Ovary (tissue), 10 donors: Measurements from ENCODE around the gene AADACL2. TPM values are rescaled to one million over a fixed set of nuclear protein-coding genes. Genes with fewer than 3 reads are reported as not detected.

Experiments
- DNase-seq, 5 donors: peaks; one replicate each; pipeline ENCODE4 v3.0.0-alpha.2; 2019 to 2020
- H3K27ac ChIP-seq, 2 donors: fragments of 200-600 bp; one replicate each; pipeline versions ENCODE4 v1.5.1 to v1.8.0; 2019 to 2022
- H3K27me3 ChIP-seq: fragments of 200-600 bp; one replicate; pipeline ENCODE4 v1.8.0; 2022
- H3K36me3 ChIP-seq: fragments of 200-600 bp; sonication (generic); one replicate; pipeline ENCODE4 v1.5.1; 2019
- H3K4me1 ChIP-seq: one replicate; pipeline ENCODE4 v1.8.1; 2013; ENCODE audit warnings: mild to moderate bottlenecking, moderate library complexity; ENCODE audit not compliant: insufficient read depth
- H3K4me3 ChIP-seq: fragments of 200-600 bp; sonication (generic); one replicate; pipeline ENCODE4 v1.5.1; 2017
- H3K9me3 ChIP-seq, 2 donors: fragments of 200-600 bp in 1 of 2; sonication (generic) in 1 of 2; one replicate each; pipeline versions ENCODE4 v1.5.1 to v1.8.1; 2013 to 2019; ENCODE audit warnings: mild to moderate bottlenecking in 1 of 2, moderate library complexity in 1 of 2
- CTCF ChIP-seq, 3 donors: fragments of 450-650 bp in 2 of 3; fragments of 200-600 bp in 1 of 3; IDR thresholded peaks; one replicate each; pipeline versions ENCODE4 v1.5.1 to v1.8.0; 2016 to 2022; ENCODE audit warnings: antibody characterized with exemption in 3 of 3, mild to moderate bottlenecking in 1 of 3
- EP300 ChIP-seq: sonication (generic); formaldehyde crosslinking; IDR thresholded peaks from one replicate; pipeline ENCODE4 v1.6.1; 2017; ENCODE audit warnings: antibody characterized with exemption
- POLR2A ChIP-seq: fragments of 450-650 bp; IDR thresholded peaks from one replicate; pipeline ENCODE4 v1.6.1; 2017; ENCODE audit warnings: antibody characterized with exemption, mild to moderate bottlenecking, moderate library complexity
- WGBS, 3 donors: extraction: QIAGEN DNeasy Blood & Tissue Kit in 1 of 3; methylation state at CpG; one replicate each; pipeline versions ENCODE4 v1.1.5 to v1.1.7; 2013 to 2017; 5-methylcytosine and 5-hydroxymethylcytosine counted together
- intact Hi-C, 4 donors: fragments of 100-400 bp; cut with DNase I; formaldehyde crosslinking; loops; one replicate each; pipeline versions ENCODE4 v1.11.0 to v1.15.1; 2022 to 2023
- long read RNA-seq, 3 donors: library from polyadenylated mRNA in 2 of 3; unstranded in 2 of 3; transcript quantifications; one replicate each; pipeline ENCODE4 v2.0.0 and lab custom pipeline, GENCODE V29; 2021 to 2026
- polyA plus RNA-seq, 2 donors: library from polyadenylated mRNA; stranded (reverse); fragments of 200-250 nt in 1 of 2; fragments of 350-450 nt in 1 of 2; fragmentation: Illumina TruSeq in 1 of 2; extraction: RNeasy Lipid Tissue Mini Kit (QIAGEN cat#74804) in 1 of 2; gene quantifications; one replicate each; pipeline ENCODE4 v1.2.3, GENCODE V29; 2013 to 2014
- total RNA-seq, 7 donors: library from RNA; depleted of rRNA in 2 of 7; stranded (reverse); fragments of >200 nt in 2 of 7; fragmentation: NEBNext Ultra II Directional in 3 of 7; extraction: Animal tissue kit (Norgen Biotek cat#: 25700) in 3 of 7; gene quantifications; one replicate each; pipeline versions ENCODE4 v1.1.0 to v1.2.4, GENCODE V29; 2016 to 2023
- donor health status: DM: no; HTN: no; CAD: no; lungs with moderate emphysema.
- donor health status: DM: no; HTN: no; CAD: no.
- donor health status: Bipolar disorder and iron deficiency.
- donor health status: DM: yes; HTN: yes; CAD: no.
- donor health status: DM: no; HTN: no; CAD: no.
- donor health status: DM: yes; HTN: yes; CAD: no.

The AADACL2 gene
- total RNA-seq (1 to 10 TPM in 1 of 7 donors, not detected in 6; 2.8 TPM), polyA plus RNA-seq (under 1 TPM in 1 of 2 donors, not detected in 1; 0.30 TPM)
- long read RNA-seq, donor 1, result 0 reads
- long read RNA-seq, donor 2, result 0 reads
- long read RNA-seq, donor 3, result 0 reads

- TF ChIP-seq POLR2A, result no peak
- no peak for DNase-seq
- Histone ChIP-seq H3K9me3 (no peaks in the 10 kb centered on the region), H3K4me3 (no peak within 1 kb of the TSS), H3K27me3 (no peaks in the 10 kb centered on the region), H3K27ac (no peak within 1 kb of the TSS), H3K36me3 (no peaks in the 10 kb centered on the region), H3K4me1 (no peaks in the 10 kb centered on the region)
- 83 to 98% (median 97%) methylated on average over 1 of the region's 1 CpG for WGBS, 3 donors
- intact Hi-C loops, result no loop called here
These were observed at the start of gene AADACL2 for GRCh38 chr3:151733613-151734012. AADACL2 (plus strand) TSS chr3:151733927; CDS start chr3:151734036, 109 bp downstream.

GRCh38 chr3:151684094-151684493 lies 49.6 kb upstream of the AADACL2 start:
- Histone ChIP-seq H3K9me3 (no peaks in the 10 kb centered on the region), H3K4me3 (no peak overlapping the region), H3K27ac (no peak overlapping the region), H3K4me1 (peaks cover 4% of the 10 kb centered on the region), H3K36me3 (no peaks in the 10 kb centered on the region), H3K27me3 (no peaks in the 10 kb centered on the region)
- TF ChIP-seq CTCF (IDR thresholded peaks at IDR 0.05) (no peak), EP300 (no peak), POLR2A (no peak)
- intact Hi-C loops, result no loop called here
- no peak for DNase-seq

- H3K27me3 ChIP-seq, result no peaks in the 10 kb centered on the region
- no peaks in the 10 kb centered on the region for H3K36me3 ChIP-seq
- no peaks in the 10 kb centered on the region for H3K9me3 ChIP-seq
- intact Hi-C loops, result no loop called here
- peaks cover 2% of the 10 kb centered on the region for H3K4me1 ChIP-seq
- H3K4me3 ChIP-seq, result no peak overlapping the region
- no peak for TF ChIP-seq POLR2A
- no peak for TF ChIP-seq EP300
- no peak for TF ChIP-seq CTCF (IDR thresholded peaks at IDR 0.05)
- H3K27ac ChIP-seq, result no peak overlapping the region
- 90 to 95% (median 93%) methylated on average over 3 of the region's 3 CpGs for WGBS, 3 donors
- no peak for DNase-seq
These were observed 47.5 kb upstream of the AADACL2 start for GRCh38 chr3:151686257-151686656.

- Histone ChIP-seq H3K4me1 (peaks cover 2% of the 10 kb centered on the region), H3K4me3 (no peak overlapping the region), H3K9me3 (no peaks in the 10 kb centered on the region), H3K36me3 (no peaks in the 10 kb centered on the region), H3K27ac (no peak overlapping the region), H3K27me3 (no peaks in the 10 kb centered on the region)
- intact Hi-C loops, result no loop called here
- WGBS, 3 donors, result 14 to 17% (median 16%) methylated on average over 5 of the region's 5 CpGs
- TF ChIP-seq POLR2A, result no peak
- DNase-seq, result no peak
These were observed 46.7 kb upstream of the AADACL2 start for GRCh38 chr3:151687076-151687475.

- WGBS, 3 donors, result 15 to 37% (median 16%) methylated on average over 1 of the region's 1 CpG
- no peaks in the 10 kb centered on the region for H3K9me3 ChIP-seq
- intact Hi-C loops, result no loop called here
- no peak overlapping the region for H3K4me3 ChIP-seq
- TF ChIP-seq CTCF (IDR thresholded peaks at IDR 0.05), result no peak
- no peaks in the 10 kb centered on the region for H3K36me3 ChIP-seq
- DNase-seq, result no peak
- H3K27ac ChIP-seq, result no peak overlapping the region
- peaks cover 2% of the 10 kb centered on the region for H3K4me1 ChIP-seq
- H3K27me3 ChIP-seq, result no peaks in the 10 kb centered on the region
These were observed 45.2 kb upstream of the AADACL2 start for GRCh38 chr3:151688571-151688970.

- H3K4me1 ChIP-seq, result peaks cover 2% of the 10 kb centered on the region
- H3K36me3 ChIP-seq, result no peaks in the 10 kb centered on the region
- TF ChIP-seq POLR2A, result no peak
- TF ChIP-seq EP300, result no peak
- TF ChIP-seq CTCF (IDR thresholded peaks at IDR 0.05), result no peak
- WGBS, 3 donors, result 79 to 93% (median 93%) methylated on average over 1 of the region's 1 CpG
- intact Hi-C loops, result no loop called here
- H3K27ac ChIP-seq, result no peak overlapping the region
- no peaks in the 10 kb centered on the region for H3K27me3 ChIP-seq
- no peak for DNase-seq
- H3K4me3 ChIP-seq, result no peak overlapping the region
- no peaks in the 10 kb centered on the region for H3K9me3 ChIP-seq
These were observed 43.1 kb upstream of the AADACL2 start for GRCh38 chr3:151690645-151691044.
